ENCODE data around the gene DDX31. TPM values are rescaled to one million over a fixed set of nuclear protein-coding genes. Genes with fewer than 3 reads are reported as not detected.
"Not testable (repeated sequence)": the region's sequence is repeated elsewhere in the genome, so short reads cannot be mapped to it uniquely, and the experiment has no call there.

The DDX31 gene
- total RNA-seq, 1 experiment from 2014 or later = 26.2 TPM

GRCh38 chr9:132712753-132713152, 43.0 kb upstream of the DDX31 start (continued):
- TF ChIP-seq ZNF232 (CRISPR knock-in tag; IDR thresholded peaks at IDR 0.05) = no peak
- TF ChIP-seq CREM (CRISPR knock-in tag; IDR thresholded peaks at IDR 0.05) = no peak
- no peak for TF ChIP-seq SMAD4 (CRISPR knock-in tag; IDR thresholded peaks at IDR 0.05)
- TF ChIP-seq ARID4B (CRISPR knock-in tag; IDR thresholded peaks at IDR 0.05; ENCODE audit: borderline replicate concordance) = no peak
- TF ChIP-seq JUN (CRISPR knock-in tag; IDR thresholded peaks at IDR 0.05) = no peak

- ChIA-PET POLR2A (no interaction called here), CTCF (no interaction called here)
- no peaks in the 10 kb centered on the region for H3K36me3 Mint-ChIP-seq
- TF ChIP-seq ZNF532 (CRISPR knock-in tag; IDR thresholded peaks at IDR 0.05; ENCODE audit: borderline replicate concordance) (no peak), NR3C1 (CRISPR knock-in tag; conservative IDR thresholded peaks at IDR 0.05; ENCODE audit: low read depth) (no peak), CTCF (IDR thresholded peaks at IDR 0.05) (no peak)
- H3K27me3 Mint-ChIP-seq (ENCODE audit: low read depth) = peaks cover 2% of the 10 kb centered on the region; the same call in 1 of the 2 replicates
- no peak overlapping the region for H3K4me3 Mint-ChIP-seq
- peaks cover 7% of the 10 kb centered on the region for H3K9me3 Mint-ChIP-seq
- DNase-seq (ENCODE audit: low spot score) = no peak
- ATAC-seq = no peak
- H3K4me1 Mint-ChIP-seq = no peaks in the 10 kb centered on the region
- no peak overlapping the region for H3K27ac Mint-ChIP-seq
These were observed 42.1 kb upstream of the DDX31 start for GRCh38 chr9:132711846-132712245.

- H3K4me3 Mint-ChIP-seq; POLR2A ChIA-PET; H3K27ac Mint-ChIP-seq; H3K9me3 Mint-ChIP-seq; H3K36me3 Mint-ChIP-seq; H3K27me3 Mint-ChIP-seq (ENCODE audit: low read depth); H3K4me1 Mint-ChIP-seq; ATAC-seq; CTCF ChIA-PET; DNase-seq (ENCODE audit: low spot score): not testable (repeated sequence)
- 0 out of 2 replicates have a peak, but pooled peaks have one; percentile 19 for TF ChIP-seq HMGA2 (CRISPR knock-in tag; IDR thresholded peaks at IDR 0.05)
These were observed 41.4 kb upstream of the DDX31 start for GRCh38 chr9:132711152-132711551.

GRCh38 chr9:132710333-132710732, 40.5 kb upstream of the DDX31 start:
- Mint-ChIP-seq H3K36me3 (no peaks in the 10 kb centered on the region), H3K4me1 (no peaks in the 10 kb centered on the region), H3K27me3 (ENCODE audit: low read depth) (peaks cover 2% of the 10 kb centered on the region; the same call in 1 of the 2 replicates), H3K9me3 (peaks cover 7% of the 10 kb centered on the region), H3K4me3 (no peak overlapping the region), H3K27ac (no peak overlapping the region)
- POLR2A ChIA-PET = no interaction called here
- CTCF ChIA-PET = no interaction called here
- ATAC-seq (no peak), DNase-seq (ENCODE audit: low spot score) (no peak)
- TF ChIP-seq NR1H2 (CRISPR knock-in tag; IDR thresholded peaks at IDR 0.05) (no peak), ZNF138 (CRISPR knock-in tag; conservative IDR thresholded peaks at IDR 0.05) (no peak), ZNF416 (CRISPR knock-in tag; IDR thresholded peaks at IDR 0.05) (no peak), CREM (CRISPR knock-in tag; IDR thresholded peaks at IDR 0.05) (no peak), NFE2L1 (CRISPR knock-in tag; IDR thresholded peaks at IDR 0.05) (no peak), TEAD4 (CRISPR knock-in tag; IDR thresholded peaks at IDR 0.05) (no peak), AFF4 (CRISPR knock-in tag; IDR thresholded peaks at IDR 0.05; ENCODE audit: borderline replicate concordance) (no peak), PREB (CRISPR knock-in tag; IDR thresholded peaks at IDR 0.05; ENCODE audit: borderline replicate concordance) (no peak)

Data from WTC11 (cell line).